ENCODE results near the gene MRPS5. TPM values are rescaled to one million over a fixed set of nuclear protein-coding genes. Genes with fewer than 3 reads are reported as not detected.

Gene MRPS5
- total RNA-seq, 3 donors from 2014 or later: 37.4 to 54.4 (median 43.8) TPM

DNA sequence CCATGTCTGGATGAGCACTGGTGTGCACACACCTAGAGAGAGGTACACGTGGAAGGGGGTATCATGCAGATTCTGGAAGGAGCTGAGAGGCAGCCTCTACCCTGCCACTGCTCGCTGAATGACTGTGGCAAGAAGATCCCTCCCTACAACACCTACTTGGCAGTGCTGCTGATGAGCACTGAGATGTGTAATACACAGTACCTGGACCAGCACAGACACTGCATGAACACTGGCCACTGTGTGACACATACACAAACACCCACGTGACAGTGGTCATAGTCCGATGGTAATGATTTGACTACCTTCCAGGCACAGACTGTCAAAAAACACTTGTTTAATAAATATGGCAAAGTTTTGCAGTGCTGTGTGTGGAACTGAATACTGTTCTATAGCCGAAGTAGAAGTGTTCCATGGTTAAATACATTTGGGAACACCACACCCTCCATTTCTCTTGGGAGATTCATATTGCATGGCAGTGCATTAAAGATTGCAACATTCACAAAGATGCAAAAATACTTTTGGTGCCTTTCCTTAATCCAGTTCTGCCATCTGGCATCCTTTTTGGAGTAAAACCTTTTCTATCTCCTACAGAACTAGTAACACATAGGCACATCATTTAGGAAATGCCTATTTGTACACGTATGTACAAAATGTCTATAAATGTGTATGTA lies 29.6 kb downstream of the MRPS5 start:
- no peak for TF ChIP-seq POLR2A (IDR thresholded peaks at IDR 0.05)
- TF ChIP-seq, protein P1, sequence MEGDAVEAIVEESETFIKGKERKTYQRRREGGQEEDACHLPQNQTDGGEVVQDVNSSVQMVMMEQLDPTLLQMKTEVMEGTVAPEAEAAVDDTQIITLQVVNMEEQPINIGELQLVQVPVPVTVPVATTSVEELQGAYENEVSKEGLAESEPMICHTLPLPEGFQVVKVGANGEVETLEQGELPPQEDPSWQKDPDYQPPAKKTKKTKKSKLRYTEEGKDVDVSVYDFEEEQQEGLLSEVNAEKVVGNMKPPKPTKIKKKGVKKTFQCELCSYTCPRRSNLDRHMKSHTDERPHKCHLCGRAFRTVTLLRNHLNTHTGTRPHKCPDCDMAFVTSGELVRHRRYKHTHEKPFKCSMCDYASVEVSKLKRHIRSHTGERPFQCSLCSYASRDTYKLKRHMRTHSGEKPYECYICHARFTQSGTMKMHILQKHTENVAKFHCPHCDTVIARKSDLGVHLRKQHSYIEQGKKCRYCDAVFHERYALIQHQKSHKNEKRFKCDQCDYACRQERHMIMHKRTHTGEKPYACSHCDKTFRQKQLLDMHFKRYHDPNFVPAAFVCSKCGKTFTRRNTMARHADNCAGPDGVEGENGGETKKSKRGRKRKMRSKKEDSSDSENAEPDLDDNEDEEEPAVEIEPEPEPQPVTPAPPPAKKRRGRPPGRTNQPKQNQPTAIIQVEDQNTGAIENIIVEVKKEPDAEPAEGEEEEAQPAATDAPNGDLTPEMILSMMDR (IDR thresholded peaks at IDR 0.05): no peak
- TF ChIP-seq POLR2AphosphoS5 (IDR thresholded peaks at IDR 0.05): no peak
- H3K36me3 ChIP-seq: no peaks in the 10 kb centered on the region

DNA sequence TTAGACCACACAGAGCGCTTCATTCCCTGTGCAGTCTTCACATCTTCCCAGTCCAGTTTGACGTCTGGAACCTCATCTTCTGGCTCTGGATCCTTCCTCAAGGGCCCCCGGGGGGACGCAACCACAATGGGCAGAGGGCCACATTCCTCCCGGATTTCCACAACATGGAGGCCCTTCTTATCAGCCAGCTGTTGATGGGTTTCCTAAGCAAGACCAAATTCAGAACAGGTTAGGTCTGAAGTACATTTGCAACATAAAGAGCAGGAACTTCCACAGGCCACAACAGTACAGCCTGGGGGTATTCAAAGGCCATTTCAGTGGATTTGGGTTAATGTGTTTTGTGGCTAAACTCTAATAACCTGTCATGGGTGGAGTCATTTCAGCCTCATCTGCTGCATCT lies 34.2 kb downstream of the MRPS5 start:
- TF ChIP-seq, protein P1 (IDR thresholded peaks at IDR 0.05): no peak
- H3K36me3 ChIP-seq: peaks cover 4% of the 10 kb centered on the region
- H3K4me1 ChIP-seq: no peaks in the 10 kb centered on the region
- H3K4me3 ChIP-seq: no peak overlapping the region
- no peaks in the 10 kb centered on the region for H3K27me3 ChIP-seq
- intact Hi-C loops (cut with DNase I; ENCODE audit: low total_unique reads): no loop called here
- no peaks in the 10 kb centered on the region for H3K9me3 ChIP-seq
- no peak overlapping the region for H3K27ac ChIP-seq
- DNase-seq (ENCODE audit: low spot score in 2 of 2): no peak

More for the DNA sequence above, 29.6 kb downstream of the MRPS5 start:
- no peaks in the 10 kb centered on the region for H3K27me3 ChIP-seq
- H3K4me3 ChIP-seq: no peak overlapping the region
- no peaks in the 10 kb centered on the region for H3K4me1 ChIP-seq
- H3K27ac ChIP-seq: no peak overlapping the region
- intact Hi-C loops (cut with DNase I; ENCODE audit: low total_unique reads): no loop called here
- DNase-seq (ENCODE audit: low spot score in 2 of 2): no peak
- H3K9me3 ChIP-seq: no peaks in the 10 kb centered on the region

DNA sequence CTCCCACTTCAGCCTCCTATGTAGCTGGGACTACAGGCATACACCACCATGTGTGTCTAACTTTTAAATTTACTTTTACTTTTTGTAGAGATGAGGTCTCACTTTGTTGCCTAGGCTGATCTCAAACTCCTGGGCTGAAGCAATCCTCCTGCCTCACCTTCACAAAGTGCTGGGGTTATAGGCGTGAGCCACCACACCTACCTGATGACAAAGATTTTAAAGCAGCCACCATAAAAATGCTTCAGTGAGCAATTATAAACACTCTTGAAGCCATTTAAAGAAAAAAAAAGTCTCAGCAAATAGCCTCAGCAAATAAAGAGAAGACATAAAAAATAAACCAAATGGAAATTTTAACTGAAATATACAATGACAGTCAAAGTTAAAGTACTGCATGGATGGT lies 35.6 kb downstream of the MRPS5 start:
- Histone ChIP-seq H3K36me3 (peaks cover 4% of the 10 kb centered on the region), H3K27me3 (no peaks in the 10 kb centered on the region), H3K4me3 (no peak overlapping the region), H3K27ac (no peak overlapping the region), H3K4me1 (no peaks in the 10 kb centered on the region), H3K9me3 (no peaks in the 10 kb centered on the region)
- TF ChIP-seq POLR2A (IDR thresholded peaks at IDR 0.05): no peak
- no peak for TF ChIP-seq POLR2AphosphoS5 (IDR thresholded peaks at IDR 0.05)
- TF ChIP-seq, protein P1 (IDR thresholded peaks at IDR 0.05): no peak
- DNase-seq (ENCODE audit: low spot score in 2 of 2): no peak
- intact Hi-C loops (cut with DNase I; ENCODE audit: low total_unique reads): no loop called here

DNA sequence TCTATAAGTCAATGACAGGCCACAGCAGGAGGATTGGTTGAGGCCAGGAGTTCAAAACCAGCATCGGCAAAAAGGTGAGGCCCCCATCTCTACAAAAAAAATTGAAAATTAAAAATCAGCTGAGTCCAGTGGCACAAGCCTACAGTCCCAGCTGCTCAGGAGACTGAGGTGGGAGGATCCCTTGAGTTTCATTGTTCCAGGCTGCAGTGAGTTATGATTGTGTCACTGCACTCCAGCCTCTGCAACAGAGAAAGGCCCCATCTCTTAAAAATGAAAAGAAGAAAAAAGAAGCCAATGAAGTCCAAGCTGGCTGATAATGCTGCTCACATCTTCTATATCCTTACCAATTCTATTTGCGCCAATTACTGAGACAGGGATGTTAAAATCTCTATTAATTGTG lies 39.1 kb downstream of the MRPS5 start:
- Histone ChIP-seq H3K9me3 (no peaks in the 10 kb centered on the region), H3K4me1 (no peaks in the 10 kb centered on the region), H3K4me3 (no peak overlapping the region), H3K27ac (no peak overlapping the region), H3K36me3 (peaks cover 4% of the 10 kb centered on the region), H3K27me3 (no peaks in the 10 kb centered on the region)
- intact Hi-C loops (cut with DNase I; ENCODE audit: low total_unique reads): no loop called here
- TF ChIP-seq POLR2AphosphoS5 (IDR thresholded peaks at IDR 0.05): no peak
- TF ChIP-seq, protein P1 (IDR thresholded peaks at IDR 0.05): no peak
- no peak for TF ChIP-seq POLR2A (IDR thresholded peaks at IDR 0.05)
- DNase-seq (ENCODE audit: low spot score in 2 of 2): no peak

DNA sequence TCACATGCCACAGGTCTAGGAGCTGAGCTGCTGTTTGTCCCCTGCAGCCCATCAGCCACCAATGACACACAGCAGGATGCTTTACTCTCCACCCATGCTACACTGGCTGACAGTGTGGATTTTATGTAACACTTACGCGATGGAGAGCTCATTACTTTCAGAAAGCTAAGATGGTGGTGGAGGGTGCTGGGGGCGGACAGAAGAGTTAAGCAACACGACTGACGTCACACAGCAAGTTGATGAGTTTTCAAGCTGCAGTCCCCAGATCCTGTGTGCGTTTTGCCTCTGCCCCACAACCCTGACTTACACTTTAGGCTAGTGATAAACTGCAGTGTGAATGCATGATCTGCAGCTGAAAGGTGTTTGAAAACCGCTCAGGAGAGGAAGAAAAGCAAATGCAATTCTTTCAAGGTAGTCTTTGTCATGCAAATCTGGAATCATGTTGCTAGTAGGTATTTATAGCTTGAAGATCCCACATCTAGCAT lies 42.4 kb downstream of the MRPS5 start:
- Histone ChIP-seq H3K4me1 (no peaks in the 10 kb centered on the region), H3K27me3 (peaks cover 0 to 15% of the 10 kb centered on the region in 2 donors), H3K9me3 (no peaks in the 10 kb centered on the region), H3K27ac (no peak overlapping the region), H3K4me3 (no peak overlapping the region), H3K36me3 (no peaks in the 10 kb centered on the region)
- intact Hi-C loops (cut with DNase I; ENCODE audit: low total_unique reads): no loop called here
- DNase-seq (ENCODE audit: low spot score in 2 of 2): no peak
- no peak for TF ChIP-seq POLR2A (IDR thresholded peaks at IDR 0.05)
- TF ChIP-seq, protein P1 (IDR thresholded peaks at IDR 0.05): no peak
- no peak for TF ChIP-seq POLR2AphosphoS5 (IDR thresholded peaks at IDR 0.05)

Measured in breast epithelium (tissue), 4 donors.